HG02981 (cell line): Measurements from ENCODE around the gene EPB41.
"Not testable (repeated sequence)": the region's sequence is repeated elsewhere in the genome, so short reads cannot be mapped to it uniquely, and the experiment has no call there.

ENCODE experiments used
- ATAC-seq: cut with Tn5 transposase; IDR thresholded peaks from one replicate; pipeline ENCODE4 v1.9.1; 2021; ENCODE audit warnings: mild to moderate bottlenecking, moderate library complexity; ENCODE audit not compliant: unreplicated experiment

EPB41 gene

GRCh38 chr1:29043274-29043965 is 129.1 kb downstream of the EPB41 start:
- ATAC-seq: no peak

GRCh38 chr1:29044010-29044409 is 129.6 kb downstream of the EPB41 start:
- no peak for ATAC-seq

- not testable (repeated sequence) for ATAC-seq
These were observed 131.3 kb downstream of the EPB41 start for GRCh38 chr1:29045663-29046062.

- ATAC-seq: no peak
These were observed 132.8 kb downstream of the EPB41 start for GRCh38 chr1:29047142-29047541.

GRCh38 chr1:29050166-29050565 is 135.8 kb downstream of the EPB41 start:
- ATAC-seq: no peak

- no peak for ATAC-seq
These were observed 137.7 kb downstream of the EPB41 start for GRCh38 chr1:29052100-29052499.

- no peak for ATAC-seq
These were observed 138.6 kb downstream of the EPB41 start for GRCh38 chr1:29052941-29053340.

GRCh38 chr1:29055160-29055559 is 140.8 kb downstream of the EPB41 start:
- ATAC-seq: no peak

GRCh38 chr1:29056256-29056655 is 141.9 kb downstream of the EPB41 start:
- no peak for ATAC-seq

GRCh38 chr1:29057700-29058099 is 143.3 kb downstream of the EPB41 start:
- no peak for ATAC-seq

GRCh38 chr1:29062157-29062942 is 148.0 kb downstream of the EPB41 start:
- ATAC-seq: no peak

- no peak for ATAC-seq
These were observed 149.7 kb downstream of the EPB41 start for GRCh38 chr1:29064064-29064463.

- no peak for ATAC-seq
These were observed 162.8 kb downstream of the EPB41 start for GRCh38 chr1:29077155-29077554.

GRCh38 chr1:29079916-29080629 is 165.7 kb downstream of the EPB41 start:
- not testable (repeated sequence) for ATAC-seq

GRCh38 chr1:29081201-29081600 is 166.8 kb downstream of the EPB41 start:
- ATAC-seq: no peak

- no peak for ATAC-seq
These were observed 168.2 kb downstream of the EPB41 start for GRCh38 chr1:29082519-29082918.

GRCh38 chr1:29083317-29084195 is 169.2 kb downstream of the EPB41 start:
- ATAC-seq: no peak

- no peak for ATAC-seq
These were observed 169.8 kb downstream of the EPB41 start for GRCh38 chr1:29084196-29084521.

- ATAC-seq: no peak
These were observed 176.7 kb downstream of the EPB41 start for GRCh38 chr1:29090937-29091618.

- ATAC-seq: not testable (repeated sequence)
These were observed 178.3 kb downstream of the EPB41 start for GRCh38 chr1:29092704-29093103.
